NCI-H460 (cell line): ENCODE results near the gene STX11. TPM values are rescaled to one million over a fixed set of nuclear protein-coding genes. Genes with fewer than 3 reads are reported as not detected.
"Not testable (repeated sequence)": the region's sequence is repeated elsewhere in the genome, so short reads cannot be mapped to it uniquely, and the experiment has no call there.

Experiments used
- DNase-seq: peaks from one replicate; pipeline ENCODE4 v3.0.0-alpha.2; 2016; ENCODE audit warnings: low read depth; ENCODE audit errors: extremely low read depth
- total RNA-seq: library from RNA; depleted of rRNA; stranded (reverse); fragments of >200 nt; shearing (Covaris generic); gene quantifications from 2 replicates; pipeline ENCODE4 v1.2.3, GENCODE V29; 2014

The STX11 gene
- total RNA-seq, 1 experiment from 2014 or later = 9.0 TPM

GRCh38 chr6:144170044-144170443 lies 19.7 kb downstream of the STX11 start:
- DNase-seq = no peak

- DNase-seq = no peak
Observed at GRCh38 chr6:144171406-144171805, 21.1 kb downstream of the STX11 start.

DNA sequence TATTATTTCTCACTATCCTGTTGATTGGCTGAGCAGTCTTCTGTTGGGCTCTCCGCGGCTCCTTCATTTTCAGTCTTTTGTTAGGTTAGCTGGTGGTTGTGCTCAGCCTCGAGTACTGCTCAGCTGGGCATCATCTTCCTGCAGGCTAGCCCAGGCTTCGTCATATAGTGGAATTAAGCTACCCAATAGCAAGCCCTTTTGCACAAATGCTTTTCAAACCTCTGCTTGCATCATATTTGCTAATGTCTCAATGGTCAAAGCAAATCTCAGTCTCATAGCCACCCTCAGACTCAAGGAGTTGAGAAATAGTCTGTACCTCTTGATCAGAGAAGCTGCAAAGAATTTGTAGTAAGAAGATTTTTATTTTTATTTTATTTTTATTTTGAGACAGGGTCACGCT lies 23.7 kb downstream of the STX11 start:
- DNase-seq = no peak

- no peak for DNase-seq
Observed at GRCh38 chr6:144176043-144176442, 25.7 kb downstream of the STX11 start.

GRCh38 chr6:144177726-144178125 lies 27.4 kb downstream of the STX11 start:
- DNase-seq = no peak

DNA sequence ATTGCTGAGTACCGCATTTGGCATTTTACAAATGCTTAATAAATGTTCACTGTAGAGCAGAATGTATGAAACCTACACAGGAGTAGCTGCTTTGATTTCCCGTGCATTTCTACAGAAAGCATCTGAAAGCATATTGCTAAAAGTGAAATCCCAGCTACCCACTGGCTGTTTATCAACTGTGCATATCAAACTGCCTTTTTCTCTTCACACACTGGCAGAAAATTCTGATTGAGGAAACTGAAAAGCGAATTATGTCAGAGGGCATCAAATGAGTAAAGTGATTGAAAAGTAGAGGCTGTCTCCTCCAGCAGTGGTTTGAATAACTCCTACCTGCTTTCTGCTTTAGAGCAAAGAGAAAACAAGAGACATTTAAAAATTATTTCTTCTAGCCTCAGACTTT lies 28.0 kb downstream of the STX11 start:
- no peak for DNase-seq

GRCh38 chr6:144179237-144179636 lies 28.9 kb downstream of the STX11 start:
- DNase-seq = no peak

GRCh38 chr6:144179828-144180227 lies 29.5 kb downstream of the STX11 start:
- DNase-seq = no peak

GRCh38 chr6:144180354-144180753 lies 30.0 kb downstream of the STX11 start:
- DNase-seq = not testable (repeated sequence)

DNA sequence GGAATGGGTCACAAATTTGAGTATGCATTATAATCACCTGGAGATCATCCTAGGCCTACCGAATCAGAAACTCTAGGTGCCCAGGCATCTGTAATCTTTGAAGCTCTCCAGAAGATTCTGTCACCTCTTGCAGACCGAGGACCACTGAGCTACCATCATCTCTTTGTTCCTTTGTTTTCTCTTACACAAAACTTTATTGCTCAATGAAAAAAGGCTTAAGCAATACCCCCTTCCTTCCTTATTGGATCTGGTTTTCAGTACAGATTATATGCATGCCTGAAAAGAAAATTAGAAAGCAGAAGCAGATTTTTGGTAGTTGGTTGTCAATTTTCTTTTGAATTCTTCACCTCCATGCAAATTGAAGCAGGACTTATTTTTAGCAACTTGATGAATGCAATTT lies 31.3 kb downstream of the STX11 start:
- DNase-seq = no peak

GRCh38 chr6:144184186-144184585 lies 33.9 kb downstream of the STX11 start:
- not testable (repeated sequence) for DNase-seq

GRCh38 chr6:144185133-144185836 lies 35.0 kb downstream of the STX11 start:
- DNase-seq = no peak

- DNase-seq = no peak
Observed at GRCh38 chr6:144186817-144187625, 36.7 kb downstream of the STX11 start.

GRCh38 chr6:144189351-144189750 lies 39.0 kb downstream of the STX11 start:
- no peak for DNase-seq

GRCh38 chr6:144190080-144190479 lies 39.8 kb downstream of the STX11 start:
- DNase-seq = no peak

DNA sequence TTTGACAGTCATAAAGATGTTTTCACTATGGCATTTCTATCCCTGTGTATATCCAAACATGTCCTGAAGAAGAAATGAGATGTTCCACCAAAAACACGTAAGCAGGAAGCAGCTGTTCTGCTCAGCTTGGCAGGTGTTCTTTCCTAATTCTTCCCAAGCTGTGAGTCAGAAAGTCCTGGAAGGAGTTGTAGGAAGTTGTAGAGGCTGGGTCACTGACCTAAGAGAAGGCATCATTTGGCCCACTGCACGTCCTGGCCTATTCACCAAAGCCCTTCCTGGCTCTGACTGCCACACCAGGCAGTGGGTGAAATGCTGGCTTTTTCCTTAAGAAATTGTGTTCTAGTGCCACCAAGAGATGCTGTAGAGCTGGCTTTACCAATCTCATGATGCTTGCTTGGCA lies 40.3 kb downstream of the STX11 start:
- no peak for DNase-seq

DNA sequence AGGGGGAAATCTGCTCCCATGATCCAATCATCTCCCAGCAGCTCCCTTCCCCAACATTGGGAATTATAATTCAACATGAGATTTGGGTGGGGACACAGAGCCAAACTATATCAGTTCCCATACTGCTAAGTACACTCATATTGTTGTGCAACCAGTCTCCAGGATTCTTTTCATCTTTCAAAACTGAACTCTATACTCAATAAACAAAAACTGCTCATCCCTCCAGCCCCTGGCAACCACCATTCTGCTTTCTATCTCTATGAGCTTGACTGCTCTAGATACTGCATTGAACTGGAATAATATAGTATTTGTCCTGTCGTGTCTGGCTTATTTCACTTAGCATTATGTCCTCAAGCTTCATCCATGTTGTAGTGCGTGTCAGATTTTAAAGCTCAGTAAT lies 42.9 kb downstream of the STX11 start:
- DNase-seq = no peak

DNA sequence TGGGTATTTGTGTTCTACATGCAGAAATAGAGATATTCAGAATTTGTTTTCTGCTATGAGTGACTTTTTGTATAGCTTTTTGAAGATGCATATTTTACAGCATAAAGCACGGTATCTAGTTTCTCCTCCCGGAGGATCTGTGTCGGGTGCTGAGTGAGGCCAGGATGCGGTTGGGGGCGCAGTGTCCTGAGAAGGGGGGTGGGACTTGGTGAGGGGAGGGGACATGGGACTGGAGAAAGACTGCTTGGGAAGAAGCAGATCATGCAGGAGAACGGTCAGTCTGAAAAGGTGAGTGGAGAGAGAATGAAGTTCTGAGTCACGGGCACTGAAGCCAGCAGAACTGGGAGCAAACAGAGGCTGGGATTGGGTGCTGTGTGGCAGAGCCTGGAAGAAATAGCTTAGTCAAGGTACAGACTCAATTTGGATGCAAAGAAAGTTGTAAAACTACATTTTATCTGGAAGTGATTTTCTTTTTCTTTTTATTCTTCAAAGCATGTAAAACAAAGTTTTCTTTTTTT lies 44.0 kb downstream of the STX11 start:
- DNase-seq = no peak

GRCh38 chr6:144195671-144196270 lies 45.5 kb downstream of the STX11 start:
- no peak for DNase-seq

DNA sequence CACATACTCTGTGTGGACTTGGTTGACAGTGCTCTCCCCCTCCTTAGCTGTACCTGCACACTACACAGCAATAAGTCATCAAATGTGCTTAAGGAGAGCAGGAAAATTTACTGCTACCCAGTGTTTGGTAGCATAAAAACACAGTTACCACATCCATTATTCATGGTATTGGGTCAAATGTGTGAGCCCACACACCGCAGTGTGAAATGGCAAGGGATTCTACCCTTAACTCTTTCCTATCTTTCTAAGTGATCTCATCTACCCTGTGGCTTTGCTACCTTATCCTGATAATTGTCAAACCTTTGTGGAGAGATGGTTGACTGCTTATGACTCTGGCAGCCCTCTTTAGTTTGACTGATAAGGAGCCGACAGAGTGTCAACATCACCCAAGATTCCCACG lies 47.6 kb downstream of the STX11 start:
- no peak for DNase-seq

DNA sequence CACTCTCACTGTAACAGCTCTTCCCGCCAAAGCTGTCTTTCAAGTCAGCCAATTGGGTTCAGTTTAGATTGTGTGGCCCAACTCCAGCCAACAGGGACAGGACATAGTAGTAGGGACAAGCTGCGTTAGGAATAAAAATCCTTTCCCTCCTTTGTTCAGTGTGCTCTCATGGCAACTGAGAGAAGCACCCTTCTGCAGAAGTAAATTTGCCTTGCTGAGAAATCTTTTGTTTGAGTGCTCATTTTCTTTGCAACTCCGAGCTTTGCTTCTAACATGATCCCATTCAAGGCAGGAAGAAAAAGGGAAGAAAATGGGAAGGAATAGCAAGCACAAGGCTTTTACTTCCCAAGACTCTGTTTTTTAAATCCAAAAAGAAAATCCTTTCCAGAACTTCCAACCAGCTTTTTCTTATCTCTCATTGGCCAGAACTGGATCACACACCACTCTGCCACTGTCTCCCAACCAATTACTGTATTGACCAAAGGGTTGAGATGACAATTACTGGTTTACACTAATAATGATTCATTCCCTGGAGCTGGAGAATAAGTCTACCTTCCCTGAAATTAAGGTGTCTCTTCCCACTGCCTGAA lies 52.7 kb downstream of the STX11 start:
- DNase-seq = no peak
